D341Med (cell line): ENCODE measurements around the gene MIPOL1.
"Not testable (repeated sequence)": the region's sequence is repeated elsewhere in the genome, so short reads cannot be mapped to it uniquely, and the experiment has no call there.

Experiments used
- DNase-seq: peaks from one replicate; pipeline ENCODE4 v3.0.0; 2012; ENCODE audit warnings: low spot score

The MIPOL1 gene, protein sequence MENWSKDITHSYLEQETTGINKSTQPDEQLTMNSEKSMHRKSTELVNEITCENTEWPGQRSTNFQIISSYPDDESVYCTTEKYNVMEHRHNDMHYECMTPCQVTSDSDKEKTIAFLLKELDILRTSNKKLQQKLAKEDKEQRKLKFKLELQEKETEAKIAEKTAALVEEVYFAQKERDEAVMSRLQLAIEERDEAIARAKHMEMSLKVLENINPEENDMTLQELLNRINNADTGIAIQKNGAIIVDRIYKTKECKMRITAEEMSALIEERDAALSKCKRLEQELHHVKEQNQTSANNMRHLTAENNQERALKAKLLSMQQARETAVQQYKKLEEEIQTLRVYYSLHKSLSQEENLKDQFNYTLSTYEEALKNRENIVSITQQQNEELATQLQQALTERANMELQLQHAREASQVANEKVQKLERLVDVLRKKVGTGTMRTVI

DNA sequence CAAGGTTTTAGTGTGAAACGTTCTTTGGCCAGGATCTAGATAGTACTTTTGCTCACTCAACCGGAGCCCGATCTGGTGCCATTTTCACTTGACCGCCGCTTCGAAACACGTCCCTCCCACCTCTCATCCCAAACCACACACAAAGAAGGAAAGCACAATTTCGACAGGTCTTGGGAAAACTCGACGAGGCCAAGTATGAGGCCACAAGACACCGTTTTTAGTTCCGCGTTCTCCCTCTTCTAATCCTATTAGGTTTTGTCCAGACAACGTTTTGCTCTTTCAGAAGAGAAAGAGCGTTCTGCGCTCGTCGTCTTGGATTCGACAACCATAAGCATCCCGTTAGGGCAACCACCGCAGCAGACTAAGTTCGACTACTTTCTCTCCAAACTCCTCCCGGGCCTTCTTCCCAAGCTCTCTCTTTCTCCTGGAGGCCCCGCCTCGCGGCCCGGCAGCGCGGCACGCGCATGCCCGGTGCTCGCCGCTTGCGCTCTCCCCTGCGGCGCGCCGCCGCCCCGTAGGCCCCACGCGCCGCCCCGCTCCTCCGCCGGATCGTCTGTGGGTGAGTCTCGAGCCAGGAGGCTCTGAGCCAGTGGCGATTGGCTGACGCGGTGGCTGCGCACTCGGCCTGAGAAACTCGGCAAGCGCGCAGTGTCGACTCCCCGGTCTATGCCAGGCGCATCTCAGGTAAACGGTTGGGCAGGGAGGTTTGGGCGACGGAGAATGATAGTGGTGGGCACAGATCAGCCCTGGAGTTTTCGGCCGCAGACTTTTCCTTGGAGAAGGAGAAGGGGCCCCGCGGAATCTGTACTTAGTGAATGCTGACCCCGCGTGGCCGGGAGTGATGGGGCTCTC is at the start of gene MIPOL1:
Gene MIPOL1, plus strand, starts transcription at position 517 of the 852 bp plus-strand sequence. CDS start 49,952 bp downstream, outside the sequence.
- peak; percentile 95 for DNase-seq

DNA sequence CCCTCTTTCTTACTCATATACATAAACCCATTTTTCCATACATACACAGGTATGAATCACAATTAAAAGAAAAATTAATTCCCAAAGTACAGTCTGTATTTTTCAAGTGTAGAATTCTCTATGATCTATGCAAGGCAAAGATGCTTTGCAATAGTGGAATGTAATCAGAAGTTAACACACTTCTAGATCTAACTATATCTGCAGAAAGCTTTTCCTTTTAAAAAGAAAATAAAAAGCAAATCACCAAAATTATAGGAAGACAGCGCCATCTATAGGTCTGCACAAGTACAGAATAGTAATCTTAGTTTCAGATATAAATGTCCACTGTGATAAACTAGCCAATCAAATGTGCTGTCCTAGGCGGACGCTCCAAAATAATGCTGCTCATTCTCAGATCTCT is 47.3 kb upstream of the MIPOL1 start:
- peak; percentile 41 for DNase-seq

DNA sequence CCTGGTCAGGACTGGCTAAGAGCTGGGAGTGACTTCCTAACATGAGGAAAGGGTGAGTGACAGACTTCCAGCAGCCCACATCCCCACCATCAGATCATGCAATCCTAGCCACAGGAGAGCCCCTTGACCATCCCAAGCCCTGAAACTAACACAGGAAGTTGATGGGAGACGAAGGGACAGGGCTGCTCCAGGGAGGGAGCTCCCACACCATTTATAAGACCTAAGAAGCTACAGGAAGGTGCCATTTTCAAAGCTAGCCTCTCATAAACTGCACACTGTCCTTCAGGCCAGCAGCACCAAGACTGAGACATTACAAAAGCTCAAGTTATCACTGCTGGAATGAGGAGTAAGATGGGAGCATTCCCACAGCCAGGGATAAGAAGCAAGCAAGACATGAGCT is 44.7 kb upstream of the MIPOL1 start:
- no peak for DNase-seq

DNA sequence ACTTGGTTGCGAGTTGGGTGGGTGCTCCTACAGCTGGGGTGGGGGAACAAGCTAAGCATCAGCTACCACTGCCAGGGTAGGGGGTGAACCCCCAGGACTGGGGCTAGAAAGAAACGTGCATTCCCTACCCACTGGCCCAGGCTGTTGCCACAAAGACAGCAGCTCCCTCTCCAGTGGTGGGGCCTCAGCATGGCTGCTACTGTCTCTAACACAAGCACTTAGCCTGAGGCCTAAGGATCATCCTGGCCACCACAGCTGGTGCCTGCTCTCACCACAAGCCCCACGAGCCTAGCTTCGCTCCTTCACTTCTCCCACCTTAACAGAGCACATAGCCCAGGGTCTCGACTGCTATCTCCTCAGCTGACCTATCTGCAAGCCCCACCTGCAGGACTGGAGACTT is 44.3 kb upstream of the MIPOL1 start:
- DNase-seq: no peak

GRCh38 chr14:37157987-37158386 is 39.8 kb upstream of the MIPOL1 start:
- DNase-seq: no peak

DNA sequence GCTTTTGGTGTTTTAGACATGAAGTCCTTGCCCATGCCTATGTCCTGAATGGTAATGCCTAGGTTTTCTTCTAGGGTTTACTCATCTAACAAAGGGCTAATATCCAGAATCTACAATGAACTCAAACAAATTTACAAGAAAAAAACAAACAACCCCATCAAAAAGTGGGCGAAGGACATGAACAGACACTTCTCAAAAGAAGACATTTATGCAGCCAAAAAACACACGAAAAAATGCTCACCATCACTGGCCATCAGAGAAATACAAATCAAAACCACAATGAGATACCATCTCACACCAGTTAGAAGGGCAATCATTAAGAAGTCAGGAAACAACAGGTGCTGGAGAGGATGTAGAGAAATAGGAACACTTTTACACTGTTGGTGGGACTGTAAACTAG is 35.4 kb upstream of the MIPOL1 start:
- not testable (repeated sequence) for DNase-seq

DNA sequence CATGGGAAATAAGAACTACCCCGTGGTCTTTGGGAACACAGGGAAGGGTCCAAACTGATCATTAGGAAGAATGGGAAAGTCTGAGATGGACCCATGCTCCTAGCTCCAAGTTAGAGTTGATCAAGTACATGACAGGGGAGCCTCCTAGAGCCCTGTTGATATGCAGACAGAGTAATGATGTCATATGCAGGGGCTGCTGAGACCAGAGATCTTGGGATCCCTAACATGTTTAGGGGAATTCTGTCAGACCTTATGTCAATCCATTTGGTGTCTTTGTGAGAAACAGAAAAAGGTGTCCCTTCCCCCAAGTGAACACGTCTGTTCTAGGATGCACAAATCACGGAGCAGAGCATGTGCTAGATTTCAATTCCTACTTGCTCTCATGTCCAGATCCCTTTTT is 31.9 kb upstream of the MIPOL1 start:
- no peak for DNase-seq

- DNase-seq: no peak
These were observed 30.3 kb upstream of the MIPOL1 start for GRCh38 chr14:37167151-37168047.

GRCh38 chr14:37168721-37169120 is 29.0 kb upstream of the MIPOL1 start:
- no peak for DNase-seq

DNA sequence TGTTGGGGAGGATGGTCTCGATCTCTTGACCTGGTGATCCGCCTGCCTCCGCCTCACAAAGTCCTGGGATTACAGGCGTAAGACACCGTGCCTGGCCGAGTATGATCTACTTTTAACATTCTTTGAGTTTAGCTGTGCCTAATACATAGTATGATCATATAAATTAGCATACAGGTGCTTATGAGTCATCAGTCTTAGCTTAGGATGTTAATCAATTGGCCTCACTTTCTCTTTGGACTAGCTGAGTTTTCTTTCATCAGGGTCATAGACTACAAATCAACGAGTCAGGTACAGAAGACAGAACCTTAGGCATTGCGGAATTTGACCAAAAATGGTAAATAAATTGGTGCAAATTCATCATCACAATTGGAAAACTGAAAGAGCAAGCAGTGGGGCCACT is 27.5 kb upstream of the MIPOL1 start:
- DNase-seq: no peak

GRCh38 chr14:37170993-37171392 is 26.7 kb upstream of the MIPOL1 start:
- no peak for DNase-seq

DNA sequence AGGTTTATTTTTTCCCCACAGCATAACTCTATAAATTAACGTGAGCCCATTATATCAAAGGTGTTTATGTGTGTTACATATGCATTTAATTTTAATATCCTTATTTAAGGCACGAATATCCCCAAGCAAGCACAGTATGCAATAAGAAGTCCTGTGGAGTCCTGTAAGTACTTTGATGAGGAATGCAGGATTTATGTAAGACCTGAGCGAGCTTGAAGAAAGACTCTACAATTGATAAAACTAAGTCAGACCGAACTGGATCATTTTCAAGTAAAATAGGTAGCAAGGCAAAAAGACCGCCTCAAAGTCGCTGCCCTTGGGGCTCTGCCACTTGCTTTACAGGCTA is 26.1 kb upstream of the MIPOL1 start:
- no peak for DNase-seq

GRCh38 chr14:37172024-37172869 is 25.5 kb upstream of the MIPOL1 start, which contains the start of gene SLC25A21:
SLC25A21 (minus strand) TSS chr14:37172606.
- peak; percentile 68 for DNase-seq

- no peak for DNase-seq
These were observed 24.7 kb upstream of the MIPOL1 start for GRCh38 chr14:37172936-37173614.

- no peak for DNase-seq
These were observed 17.7 kb upstream of the MIPOL1 start for GRCh38 chr14:37179896-37180502.

DNA sequence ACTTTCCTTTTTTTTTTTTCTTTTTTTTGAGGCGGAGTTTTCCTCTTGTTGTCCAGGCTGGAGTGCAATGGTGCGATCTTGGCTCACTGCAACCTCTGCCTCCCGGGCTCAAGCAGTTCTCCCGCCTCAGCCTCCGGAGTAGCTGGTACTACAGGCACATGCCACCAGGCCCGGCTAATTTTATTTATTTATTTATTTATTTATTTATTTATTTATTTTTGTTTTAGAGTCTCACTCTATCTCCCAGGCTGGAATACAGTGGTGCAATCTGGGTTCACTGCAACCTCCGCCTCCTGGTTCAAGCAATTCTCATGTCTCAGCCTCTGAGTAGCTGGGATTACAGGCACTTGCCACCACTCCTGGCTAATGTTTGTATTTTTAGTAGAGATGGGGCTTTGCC is 16.9 kb upstream of the MIPOL1 start:
- not testable (repeated sequence) for DNase-seq

DNA sequence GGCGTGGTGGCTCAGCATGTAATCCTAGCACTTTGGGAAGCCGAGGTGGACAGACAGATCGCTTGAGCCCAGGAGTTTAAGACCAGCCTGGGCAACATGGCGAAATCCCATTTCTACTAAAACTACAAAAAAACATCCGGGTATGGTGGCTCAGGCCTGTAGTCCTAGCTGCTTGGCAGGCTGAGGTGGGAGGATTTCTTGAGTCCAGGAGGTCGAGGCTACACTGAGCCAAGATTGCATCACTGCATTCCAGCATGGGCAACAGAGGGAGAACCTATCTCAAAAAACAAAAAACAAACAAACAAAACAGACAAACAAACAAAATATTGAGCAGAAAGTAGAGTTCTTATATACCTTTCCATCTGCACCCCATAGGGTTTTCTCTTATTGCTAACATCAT is 16.3 kb upstream of the MIPOL1 start:
- no peak for DNase-seq

DNA sequence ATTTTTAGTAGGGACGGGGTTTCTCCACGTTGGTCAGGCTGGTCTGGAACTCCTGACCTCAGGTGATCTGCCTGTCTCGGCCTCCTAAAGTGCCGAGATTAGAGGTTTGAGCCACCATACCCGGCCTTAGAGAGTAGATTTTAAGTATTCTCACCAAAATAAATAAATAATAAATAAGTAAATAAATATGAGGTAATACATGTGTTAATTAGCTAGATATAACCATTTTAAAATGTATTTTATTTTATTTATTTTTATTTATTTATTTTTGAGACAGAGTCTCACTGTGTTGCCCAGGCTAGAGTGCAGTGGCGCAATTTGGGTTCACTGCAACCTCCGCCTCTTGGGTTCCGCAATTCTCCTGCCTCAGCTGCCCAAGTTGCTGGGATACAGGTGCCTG is 13.2 kb upstream of the MIPOL1 start:
- not testable (repeated sequence) for DNase-seq

GRCh38 chr14:37185670-37186069 is 12.1 kb upstream of the MIPOL1 start:
- DNase-seq: no peak

GRCh38 chr14:37186865-37187264 is 10.9 kb upstream of the MIPOL1 start:
- DNase-seq: no peak
